ENCODE data around the gene MALT1.
"Not testable (repeated sequence)": the region's sequence is repeated elsewhere in the genome, so short reads cannot be mapped to it uniquely, and the experiment has no call there.

DNA sequence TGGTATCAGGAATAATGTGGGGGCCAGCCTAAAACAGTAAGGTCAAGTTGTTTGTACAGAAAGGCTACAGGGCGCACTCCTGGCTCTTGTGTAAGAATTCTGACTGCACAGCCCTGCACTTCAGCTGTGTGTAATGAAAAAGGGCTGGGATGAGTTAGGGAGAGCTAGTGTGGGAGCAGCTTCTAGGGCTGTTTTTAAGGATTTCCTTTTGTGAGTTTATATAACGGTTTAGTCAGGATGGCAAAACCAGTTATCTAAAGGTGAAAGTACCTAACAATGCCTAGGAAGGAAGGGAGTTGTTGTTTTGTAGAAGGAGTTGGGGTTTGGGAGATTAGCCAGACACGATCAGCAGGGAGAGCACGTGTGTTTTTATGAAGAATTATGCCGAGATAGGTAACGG lies 27.7 kb upstream of the MALT1 start:
- TF ChIP-seq EZH2 (IDR thresholded peaks at IDR 0.05; ENCODE audit: low read depth), result not testable (repeated sequence)
- TF ChIP-seq, protein P1, sequence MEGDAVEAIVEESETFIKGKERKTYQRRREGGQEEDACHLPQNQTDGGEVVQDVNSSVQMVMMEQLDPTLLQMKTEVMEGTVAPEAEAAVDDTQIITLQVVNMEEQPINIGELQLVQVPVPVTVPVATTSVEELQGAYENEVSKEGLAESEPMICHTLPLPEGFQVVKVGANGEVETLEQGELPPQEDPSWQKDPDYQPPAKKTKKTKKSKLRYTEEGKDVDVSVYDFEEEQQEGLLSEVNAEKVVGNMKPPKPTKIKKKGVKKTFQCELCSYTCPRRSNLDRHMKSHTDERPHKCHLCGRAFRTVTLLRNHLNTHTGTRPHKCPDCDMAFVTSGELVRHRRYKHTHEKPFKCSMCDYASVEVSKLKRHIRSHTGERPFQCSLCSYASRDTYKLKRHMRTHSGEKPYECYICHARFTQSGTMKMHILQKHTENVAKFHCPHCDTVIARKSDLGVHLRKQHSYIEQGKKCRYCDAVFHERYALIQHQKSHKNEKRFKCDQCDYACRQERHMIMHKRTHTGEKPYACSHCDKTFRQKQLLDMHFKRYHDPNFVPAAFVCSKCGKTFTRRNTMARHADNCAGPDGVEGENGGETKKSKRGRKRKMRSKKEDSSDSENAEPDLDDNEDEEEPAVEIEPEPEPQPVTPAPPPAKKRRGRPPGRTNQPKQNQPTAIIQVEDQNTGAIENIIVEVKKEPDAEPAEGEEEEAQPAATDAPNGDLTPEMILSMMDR (conservative IDR thresholded peaks at IDR 0.05), result not testable (repeated sequence)
